Raji (cell line): ENCODE data around the gene CX3CR1.

ENCODE experiments used
- POLR2A ChIP-seq: IDR thresholded peaks from 2 replicates; pipeline ENCODE4 v1.6.1; 2011; ENCODE audit warnings: low read depth, low read length, control low read depth; ENCODE audit not compliant: insufficient read depth

CX3CR1 gene

GRCh38 chr3:39296197-39297077 is 16.6 kb upstream of the CX3CR1 start:
- no peak for TF ChIP-seq POLR2A

GRCh38 chr3:39295184-39295775 is 15.4 kb upstream of the CX3CR1 start:
- no peak for TF ChIP-seq POLR2A

GRCh38 chr3:39294446-39295183 is 14.8 kb upstream of the CX3CR1 start:
- TF ChIP-seq POLR2A = no peak

GRCh38 chr3:39292961-39293360 is 13.1 kb upstream of the CX3CR1 start:
- TF ChIP-seq POLR2A = no peak

- no peak for TF ChIP-seq POLR2A
These were observed 12.1 kb upstream of the CX3CR1 start for GRCh38 chr3:39291903-39292329.

- TF ChIP-seq POLR2A = no peak
These were observed 10.4 kb upstream of the CX3CR1 start for GRCh38 chr3:39290255-39290654.

- TF ChIP-seq POLR2A = no peak
These were observed 9.3 kb upstream of the CX3CR1 start for GRCh38 chr3:39289107-39289506.

GRCh38 chr3:39288300-39288808 is 8.5 kb upstream of the CX3CR1 start:
- no peak for TF ChIP-seq POLR2A

GRCh38 chr3:39287216-39288164 is 7.7 kb upstream of the CX3CR1 start:
- TF ChIP-seq POLR2A = no peak

- no peak for TF ChIP-seq POLR2A
These were observed 6.9 kb upstream of the CX3CR1 start for GRCh38 chr3:39286771-39287170.

GRCh38 chr3:39285332-39285731 is 5.5 kb upstream of the CX3CR1 start:
- no peak for TF ChIP-seq POLR2A

- TF ChIP-seq POLR2A = no peak
These were observed 4.6 kb upstream of the CX3CR1 start for GRCh38 chr3:39284457-39284881.

GRCh38 chr3:39282057-39282456 is 2.2 kb upstream of the CX3CR1 start:
- TF ChIP-seq POLR2A = no peak

- no peak for TF ChIP-seq POLR2A
These were observed 1.7 kb upstream of the CX3CR1 start for GRCh38 chr3:39281533-39281932.
